CD4-positive, alpha-beta T cell treated with Interleukin-17A for 4 hours (primary cell): ENCODE results near the gene SBNO2.

Experiments used
- DNase-seq: peaks from one replicate; pipeline ENCODE4 v3.0.0-alpha.2; 2020; ENCODE audit warnings: mixed read lengths

The SBNO2 gene

GRCh38 chr19:1151917-1152587 lies 22.0 kb downstream of the SBNO2 start:
- no peak for DNase-seq

GRCh38 chr19:1151037-1151724 lies 22.9 kb downstream of the SBNO2 start:
- DNase-seq = no peak

DNA sequence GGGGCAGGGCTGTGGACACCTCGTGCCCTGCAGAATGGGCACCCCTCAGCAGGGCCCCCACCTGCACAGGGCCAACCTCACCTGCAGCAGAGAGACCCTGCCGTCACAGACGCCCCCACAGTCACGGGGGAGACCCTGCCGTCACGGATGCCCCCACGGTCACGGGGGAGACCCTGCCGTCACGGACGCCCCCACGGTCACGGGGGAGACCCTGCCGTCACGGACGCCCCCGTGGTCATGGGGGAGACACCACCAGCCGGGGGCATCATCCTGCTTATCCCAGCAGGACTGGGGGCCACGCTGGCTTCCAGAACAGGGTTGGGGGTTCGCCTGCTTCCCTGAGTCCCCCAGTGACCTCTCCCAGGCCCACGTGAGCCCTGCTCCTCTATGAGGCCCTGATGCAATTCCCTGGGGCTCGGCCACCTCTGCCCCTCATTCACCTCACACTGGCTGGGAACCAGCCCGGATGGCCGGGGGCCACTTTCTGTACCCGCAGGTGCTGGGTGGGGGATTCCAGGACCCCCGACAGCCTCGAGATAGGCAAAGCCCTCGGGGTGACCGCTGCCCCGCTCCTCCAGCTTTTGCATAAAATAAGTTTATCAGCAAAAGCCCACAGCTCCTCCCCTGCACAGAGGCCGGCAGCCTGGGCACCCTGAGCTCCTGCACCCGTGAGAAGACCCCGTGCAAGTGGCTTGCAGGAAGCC lies 23.6 kb downstream of the SBNO2 start:
- no peak for DNase-seq

DNA sequence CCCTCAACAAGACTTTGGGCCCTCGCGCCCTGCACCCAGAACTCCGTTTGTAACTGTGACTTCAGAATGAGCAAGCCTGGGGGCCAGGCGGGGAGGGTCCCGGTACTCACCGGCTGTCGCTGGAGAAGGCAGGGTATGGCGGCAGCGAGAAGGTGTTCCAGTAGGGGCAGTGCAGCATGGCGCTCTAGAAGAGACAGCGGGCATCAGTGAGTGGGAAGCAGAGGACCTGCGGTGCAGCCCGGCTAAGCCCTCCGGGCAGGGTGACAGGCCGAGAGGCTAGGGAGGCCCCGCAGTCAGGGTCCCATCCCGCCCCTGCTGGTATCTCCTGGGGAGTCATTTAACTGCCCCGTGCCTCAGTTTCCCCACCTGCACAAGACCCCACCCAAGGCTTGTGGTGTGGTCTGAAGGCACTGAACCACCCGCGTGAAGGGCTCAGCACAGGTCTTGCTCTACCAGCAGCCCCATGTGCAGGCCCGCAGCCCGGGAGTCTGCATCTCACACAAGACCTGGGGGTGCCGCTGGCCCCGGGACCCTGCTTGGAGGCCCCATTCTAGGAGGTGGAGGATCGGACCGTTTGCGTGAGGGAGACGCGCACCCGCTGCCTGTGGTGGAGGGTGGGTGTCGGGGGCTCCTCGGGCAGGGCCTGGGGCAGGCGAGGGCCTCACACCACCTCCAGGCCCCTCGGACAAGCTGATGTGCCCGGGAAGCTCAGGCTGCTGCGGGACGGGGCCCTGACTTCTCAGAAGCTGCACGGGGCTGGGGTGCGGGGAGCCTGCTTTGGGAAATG lies 24.6 kb downstream of the SBNO2 start:
- no peak for DNase-seq

DNA sequence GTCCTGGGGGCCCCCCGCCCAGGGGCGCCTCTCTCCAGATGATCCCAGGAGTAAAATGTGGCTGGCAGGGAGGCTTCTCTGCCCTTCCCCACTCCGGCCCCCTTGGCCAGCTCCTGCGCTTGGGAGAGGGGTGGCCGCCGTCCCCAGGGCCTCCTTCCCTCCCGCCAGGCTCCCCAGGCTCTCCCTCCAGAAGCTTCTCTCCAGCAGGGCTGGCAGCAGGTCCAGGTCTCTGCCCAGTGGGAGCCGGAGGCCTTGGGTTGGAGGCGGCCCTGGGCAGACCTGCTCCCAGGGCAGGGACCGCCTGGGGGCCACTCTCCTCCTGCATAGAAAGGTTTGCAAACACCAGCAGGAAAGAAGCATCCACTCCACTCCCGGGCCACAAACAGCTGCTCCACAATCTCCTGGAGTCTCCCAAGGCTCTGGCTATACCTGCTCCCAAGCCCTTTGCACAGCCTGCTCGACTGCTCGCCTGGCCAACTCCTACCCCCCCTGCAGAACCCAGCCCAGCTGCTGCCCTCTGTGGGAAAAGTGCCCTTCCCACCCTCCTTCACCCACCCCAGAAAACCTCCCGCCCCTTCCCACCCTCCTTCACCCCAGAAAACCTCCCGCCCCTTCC lies 26.0 kb downstream of the SBNO2 start:
- no peak for DNase-seq

GRCh38 chr19:1146858-1147780 lies 26.9 kb downstream of the SBNO2 start:
- DNase-seq = no peak

- no peak for DNase-seq
These were observed 27.7 kb downstream of the SBNO2 start for GRCh38 chr19:1146412-1146699.

DNA sequence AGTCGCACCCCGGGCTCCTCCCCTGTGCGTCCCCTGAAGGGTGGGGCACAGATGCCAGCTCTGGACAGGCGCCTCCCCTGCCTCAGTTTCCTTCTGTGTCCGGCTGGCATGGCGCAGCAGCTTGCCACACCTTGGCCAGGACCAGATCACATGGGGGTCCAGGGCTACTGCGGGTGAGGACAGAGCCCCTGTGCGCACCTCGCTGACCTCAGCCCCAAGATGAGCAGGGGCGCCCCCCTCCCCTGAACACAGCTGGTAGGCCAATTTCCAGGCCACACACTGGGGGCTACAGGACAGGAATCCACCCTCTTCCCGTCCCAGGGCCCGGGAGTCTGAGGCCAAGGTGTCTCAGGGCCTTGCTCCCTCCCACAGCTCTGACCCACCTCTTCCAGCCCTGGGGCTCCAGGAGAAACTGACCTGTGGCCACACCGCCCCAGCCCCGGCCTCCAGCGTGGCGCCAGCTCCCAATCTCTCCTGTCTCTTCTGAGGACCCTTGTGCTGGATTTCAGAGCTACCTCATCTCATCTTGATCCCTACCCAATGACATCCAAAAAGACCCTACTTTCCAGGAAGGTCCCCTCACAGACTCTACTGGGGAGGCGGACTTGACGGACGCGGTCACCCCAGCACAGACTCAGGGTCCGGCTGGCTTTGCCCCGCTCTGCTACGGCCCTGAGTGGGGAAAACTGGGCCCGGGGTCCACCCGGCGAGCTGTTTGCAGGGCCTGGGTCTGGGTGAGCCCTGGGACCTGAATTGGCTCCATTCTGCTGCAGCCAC lies 28.2 kb downstream of the SBNO2 start:
- DNase-seq = no peak

- no peak for DNase-seq
These were observed 29.3 kb downstream of the SBNO2 start for GRCh38 chr19:1144741-1145140.

DNA sequence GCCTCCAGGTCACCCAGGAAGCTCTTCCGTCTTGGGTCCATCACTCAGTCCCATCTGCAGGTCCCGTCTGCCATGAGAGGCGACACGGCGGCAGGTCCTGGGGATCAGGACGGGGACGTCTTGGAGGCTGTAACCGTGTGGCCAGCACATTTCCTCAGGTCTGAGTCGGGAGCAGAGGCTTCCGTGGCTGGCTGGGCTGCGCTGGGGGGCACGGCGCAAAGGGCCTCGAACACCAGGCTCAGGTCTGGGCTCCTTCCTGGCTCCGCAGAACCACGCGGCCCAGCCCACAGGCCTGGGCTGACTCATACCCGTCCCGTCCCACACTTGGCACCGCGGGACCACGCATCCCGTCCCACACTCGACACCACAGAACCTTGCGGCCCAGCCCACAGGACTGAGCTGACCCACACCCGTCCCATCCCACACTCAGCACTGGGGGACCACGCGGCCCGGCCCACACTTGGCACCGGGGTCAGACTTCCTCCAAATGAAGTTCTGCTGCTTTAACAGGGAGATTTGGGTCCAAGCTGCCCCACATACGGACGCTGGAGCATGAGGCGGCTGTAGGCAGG lies 30.2 kb downstream of the SBNO2 start:
- DNase-seq = no peak

DNA sequence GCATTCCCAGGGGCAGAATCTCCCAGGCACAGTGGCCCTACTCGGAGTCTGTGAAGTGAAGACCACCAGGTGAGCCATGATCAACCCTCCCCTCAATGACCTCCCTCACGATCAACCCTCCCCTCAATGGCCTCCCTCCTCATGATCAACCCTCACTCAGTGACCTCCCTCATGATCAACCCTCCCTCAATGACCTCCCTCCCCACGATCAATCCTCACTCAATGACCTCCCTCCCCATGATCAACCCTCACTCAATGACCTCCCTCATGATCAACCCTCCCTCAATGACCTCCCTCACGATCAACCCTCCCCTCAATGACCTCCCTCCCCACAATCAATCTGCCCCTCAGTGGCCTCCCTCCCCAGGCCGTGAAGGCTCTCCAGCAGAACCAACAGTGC lies 32.1 kb downstream of the SBNO2 start:
- no peak for DNase-seq

- DNase-seq = no peak
These were observed 33.6 kb downstream of the SBNO2 start for GRCh38 chr19:1140272-1141027.

GRCh38 chr19:1139126-1139525 lies 34.9 kb downstream of the SBNO2 start:
- DNase-seq = no peak

DNA sequence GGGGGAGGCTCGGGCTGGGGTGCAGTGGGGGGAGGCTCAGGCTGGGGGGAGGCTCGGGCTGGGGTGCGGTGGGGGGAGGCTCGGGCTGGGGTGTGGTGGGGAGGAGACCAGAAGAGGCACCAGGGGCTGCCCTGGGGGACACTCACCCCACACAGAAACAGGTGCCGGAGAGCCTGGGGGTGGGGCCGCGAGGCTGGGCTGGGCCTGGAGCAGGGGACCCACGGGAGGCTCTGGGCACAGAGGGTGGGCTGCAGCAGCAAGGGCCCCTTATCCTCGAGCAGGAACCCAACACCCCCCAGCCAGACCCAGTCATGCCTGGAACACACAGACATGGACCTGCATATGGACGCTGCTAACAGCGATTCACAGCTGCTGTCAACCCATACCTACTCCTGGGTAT lies 35.9 kb downstream of the SBNO2 start:
- DNase-seq = no peak

GRCh38 chr19:1136621-1137317 lies 37.3 kb downstream of the SBNO2 start:
- no peak for DNase-seq

DNA sequence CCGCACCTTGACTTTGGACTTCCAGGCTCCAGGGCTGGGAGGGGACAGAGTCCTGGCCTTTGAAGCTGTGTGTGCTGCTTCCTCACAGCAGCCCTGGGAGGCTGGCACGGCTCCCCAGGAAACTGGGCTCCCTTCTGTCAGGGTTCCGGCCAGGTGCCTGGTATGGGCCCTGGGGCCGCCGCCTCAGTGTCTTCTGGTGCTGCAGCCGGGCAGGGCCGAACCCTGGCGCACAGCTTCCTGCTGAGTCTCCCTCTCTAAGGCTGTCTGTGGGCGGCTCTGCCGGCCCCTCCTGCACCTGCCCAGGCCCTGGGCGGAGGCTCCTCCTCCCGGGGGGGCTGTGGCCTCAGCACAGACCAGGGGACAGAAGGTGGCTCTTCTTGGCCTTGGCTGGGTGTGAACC lies 37.9 kb downstream of the SBNO2 start:
- DNase-seq = no peak

DNA sequence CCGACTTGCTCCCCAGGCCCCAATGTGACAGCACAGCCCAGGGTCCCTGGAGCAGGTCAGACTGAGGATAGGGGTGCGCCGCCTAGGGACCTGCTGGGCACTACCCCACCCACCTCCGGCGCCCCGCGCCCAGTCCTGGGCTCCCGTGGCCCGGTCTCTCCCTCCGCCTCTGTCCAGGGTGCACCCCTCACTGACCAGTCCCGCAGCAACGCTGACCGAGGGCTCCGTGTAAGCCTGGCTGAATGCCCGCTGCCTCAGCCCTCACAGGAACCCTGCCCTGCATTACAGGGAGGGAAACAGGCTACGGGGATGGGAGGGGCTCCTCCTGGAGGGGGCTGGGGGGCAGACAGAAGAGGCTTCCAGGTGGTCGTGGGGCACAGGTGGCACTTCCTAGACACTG lies 38.6 kb downstream of the SBNO2 start:
- DNase-seq = no peak

DNA sequence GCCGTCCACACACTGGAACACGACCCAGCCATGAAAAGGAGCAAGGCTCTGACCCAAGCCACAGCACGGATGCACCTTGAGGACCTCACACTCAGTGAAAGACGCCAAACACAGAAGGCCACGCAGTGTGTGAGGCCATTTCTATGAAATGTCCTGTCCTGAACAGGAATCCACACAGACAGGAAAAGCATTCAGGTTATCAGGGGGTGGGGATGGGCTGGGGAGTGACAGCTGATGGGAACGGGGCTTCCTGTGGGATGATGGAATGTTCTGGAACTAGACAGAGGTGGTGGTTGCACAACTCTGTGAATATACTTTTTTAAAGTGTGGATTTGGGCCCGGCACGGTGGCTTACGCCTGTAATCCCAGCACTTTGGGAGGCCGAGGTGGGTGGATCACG lies 39.6 kb downstream of the SBNO2 start:
- no peak for DNase-seq

DNA sequence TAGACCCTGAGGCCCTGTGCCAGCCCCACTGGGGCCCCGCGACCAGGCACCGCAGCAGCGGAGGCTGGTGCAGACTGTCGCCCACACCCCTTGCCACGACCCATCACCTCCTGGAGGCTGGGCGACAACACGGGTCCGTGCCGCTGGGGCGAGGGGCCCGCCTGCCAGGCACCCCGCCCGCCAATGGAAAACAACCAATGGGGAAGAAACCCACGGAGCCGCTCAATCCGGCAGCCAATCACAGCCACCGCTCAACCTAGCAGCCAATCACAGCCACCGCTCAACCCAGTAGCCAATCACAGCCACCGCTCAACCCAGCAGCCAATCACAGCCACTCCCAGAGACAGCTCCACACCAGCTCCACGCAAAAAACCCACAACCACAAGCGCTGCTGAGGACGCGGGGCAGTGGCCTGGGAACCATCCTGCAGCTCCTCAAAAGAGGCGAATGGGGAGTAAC lies 40.6 kb downstream of the SBNO2 start:
- DNase-seq = peak; percentile 77
